AG04449 (cell line): Measurements from ENCODE around the gene IQSEC1.

Source experiments
- CTCF ChIA-PET: fragments of 350-600 bp; formaldehyde crosslinking; extraction: SDS; loops from one replicate; lab custom pipeline; 2021; ENCODE audit warnings: antibody characterized with exemption; lab: Yijun Ruan, JAX
- POLR2A ChIA-PET: fragments of 400-600, 350-600 bp; formaldehyde crosslinking; extraction: SDS; loops from one replicate; lab custom pipeline; 2020; ENCODE audit warnings: antibody characterized with exemption, inconsistent platforms; lab: Yijun Ruan, JAX
- DNase-seq: peaks from one replicate; pipeline ENCODE4 v3.0.0-alpha.2; 2010; ENCODE audit warnings: low read depth, low spot score
- H3K4me3 ChIP-seq: 2 replicates; pipeline ENCODE4 v1.5.1; 2011; ENCODE audit warnings: low read depth, mild to moderate bottlenecking, control low read depth, low read length
- CTCF ChIP-seq: IDR thresholded peaks from one replicate; pipeline ENCODE4 v1.5.1; 2011; ENCODE audit warnings: mild to moderate bottlenecking, moderate library complexity, low read length, control low read depth, inconsistent platforms; ENCODE audit not compliant: insufficient read depth; ENCODE audit errors: missing control alignments

IQSEC1 gene

GRCh38 chr3:12975748-12976522 is 97.3 kb downstream of the IQSEC1 start:
- H3K4me3 ChIP-seq, result no peak overlapping the region
- CTCF ChIA-PET, result interaction anchor here (1.1 to 6.5 kb wide), 4 partner anchors 8 to 19 kb away, joined by 3 to 93 read pairs (median 4); no protein-coding TSS in a partner anchor
- no peak for DNase-seq
- POLR2A ChIA-PET, result no interaction called here
- TF ChIP-seq CTCF, result no peak

- no peak for TF ChIP-seq CTCF
- CTCF ChIA-PET, result interaction anchor here (1.0 to 6.5 kb wide), 3 partner anchors 9 to 107 kb away, joined by 4 to 93 read pairs (median 8); no protein-coding TSS in a partner anchor
- POLR2A ChIA-PET, result interaction anchor here (0.9 kb wide), 1 partner anchor 14 kb away, joined by 3 read pairs; no protein-coding TSS in a partner anchor
Measured at GRCh38 chr3:12974819-12975218, 98.4 kb downstream of the IQSEC1 start.

GRCh38 chr3:12974334-12974733 is 98.9 kb downstream of the IQSEC1 start:
- ChIA-PET CTCF (interaction anchor here (1.0 to 6.5 kb wide), 3 partner anchors 10 to 106 kb away, joined by 4 to 93 read pairs (median 8); no protein-coding TSS in a partner anchor), POLR2A (interaction anchor here (0.9 kb wide), 1 partner anchor 15 kb away, joined by 3 read pairs; no protein-coding TSS in a partner anchor)
- H3K4me3 ChIP-seq, result no peak overlapping the region
- DNase-seq, result no peak
- no peak for TF ChIP-seq CTCF

More at GRCh38 chr3:12974819-12975218, 98.4 kb downstream of the IQSEC1 start:
- no peak overlapping the region for H3K4me3 ChIP-seq
- DNase-seq, result no peak

- no peak for TF ChIP-seq CTCF
- ChIA-PET CTCF (interaction anchor here (1.0 to 6.5 kb wide), 4 partner anchors 10 to 106 kb away, joined by 3 to 93 read pairs (median 6); no protein-coding TSS in a partner anchor), POLR2A (interaction anchor here (0.9 kb wide), 1 partner anchor 15 kb away, joined by 3 read pairs; no protein-coding TSS in a partner anchor)
- no peak overlapping the region for H3K4me3 ChIP-seq
- DNase-seq, result no peak
Measured at GRCh38 chr3:12973827-12974226, 99.4 kb downstream of the IQSEC1 start.

- ChIA-PET CTCF (interaction anchor here (1.3 to 6.5 kb wide), 4 partner anchors 11 to 22 kb away, joined by 3 to 93 read pairs (median 8); no protein-coding TSS in a partner anchor), POLR2A (no interaction called here)
- TF ChIP-seq CTCF, result no peak
- no peak overlapping the region for H3K4me3 ChIP-seq
- DNase-seq, result no peak
Measured at GRCh38 chr3:12972781-12973702, 100.2 kb downstream of the IQSEC1 start.
